Activated CD4-positive, alpha-beta T cell treated with anti-CD3 and anti-CD28 coated beads for 36 hours (primary cell): ENCODE measurements around the gene DPCD. TPM values are rescaled to one million over a fixed set of nuclear protein-coding genes. Genes with fewer than 3 reads are reported as not detected.
A peak's percentile ranks its signal among the peaks of the same experiment; 100 is the strongest.

Experiments
- ATAC-seq: fragments of 200-7000 bp; cut with Tn5 transposase; one replicate; pipeline ENCODE4 v1.10.0; 2021; ENCODE audit warnings: mild to moderate bottlenecking, moderate library complexity
- CTCF ChIA-PET: fragments of 350-600 bp; sonication (Branson Sonifier 250); formaldehyde crosslinking; loops from one replicate; lab custom pipeline; 2021; ENCODE audit warnings: antibody characterized with exemption; lab: Charles Lee
- POLR2A ChIA-PET: fragments of 350-600 bp; sonication (Branson Sonifier 250); formaldehyde crosslinking; loops from one replicate; lab custom pipeline; 2021; ENCODE audit warnings: antibody characterized with exemption, inconsistent platforms; lab: Charles Lee
- DNase-seq: peaks from one replicate; pipeline ENCODE4 v3.0.0-alpha.2; 2020
- H3K27ac Mint-ChIP-seq: one replicate; pipeline ENCODE4 v1.8.0; 2021; ENCODE audit warnings: mixed read lengths
- H3K27me3 Mint-ChIP-seq: one replicate; pipeline ENCODE4 v1.8.0; 2021; ENCODE audit warnings: mixed read lengths
- H3K36me3 Mint-ChIP-seq: one replicate; pipeline ENCODE4 v1.8.0; 2021; ENCODE audit warnings: low read depth, mixed read lengths
- H3K4me1 Mint-ChIP-seq: one replicate; pipeline ENCODE4 v1.8.0; 2021; ENCODE audit warnings: mixed read lengths
- H3K4me3 Mint-ChIP-seq: one replicate; pipeline ENCODE4 v1.8.0; 2021; ENCODE audit warnings: mild to moderate bottlenecking, moderate library complexity, mixed read lengths
- H3K9me3 Mint-ChIP-seq: one replicate; pipeline ENCODE4 v1.8.0; 2021; ENCODE audit warnings: low read depth, mixed read lengths
- intact Hi-C, 2 experiments: fragments of 100-400 bp; cut with DNase I in 1 of 2; cut with micrococcal nuclease in 1 of 2; formaldehyde crosslinking; loops; one replicate each; pipeline versions ENCODE4 v1.14.2 to v1.15.1; 2022 to 2024; cut with DNase I, micrococcal nuclease
- total RNA-seq, 2 experiments: library from RNA; stranded (reverse); gene quantifications; one replicate each; pipeline ENCODE4 v1.2.3, GENCODE V29; 2021

Gene DPCD
- total RNA-seq, 2 experiments from 2014 or later = 15.5 to 19.3 TPM

GRCh38 chr10:101560298-101561067, 27.6 kb upstream of the DPCD start:
- intact Hi-C loops = no loop called here
- ATAC-seq (no peak), DNase-seq (no peak)
- H3K27me3 Mint-ChIP-seq = peaks cover 13% of the 10 kb centered on the region
- no peak overlapping the region for H3K27ac Mint-ChIP-seq
- no peak overlapping the region for H3K4me3 Mint-ChIP-seq
- H3K36me3 Mint-ChIP-seq = no peaks in the 10 kb centered on the region
- CTCF ChIA-PET = interaction anchor here (0.8 to 1.9 kb wide), 2 partner anchors 10 to 42 kb away, joined by 3 to 9 read pairs; no protein-coding TSS in a partner anchor
- H3K4me1 Mint-ChIP-seq = peaks cover 11% of the 10 kb centered on the region
- POLR2A ChIA-PET = no interaction called here
- no peaks in the 10 kb centered on the region for H3K9me3 Mint-ChIP-seq

- peaks cover 19% of the 10 kb centered on the region for H3K27me3 Mint-ChIP-seq
- DNase-seq (no peak), ATAC-seq (no peak)
- H3K36me3 Mint-ChIP-seq = no peaks in the 10 kb centered on the region
- ChIA-PET POLR2A (no interaction called here), CTCF (interaction anchor here (0.5 to 1.9 kb wide), 3 partner anchors 9 to 421 kb away, joined by 3 to 9 read pairs (median 3); no protein-coding TSS in a partner anchor)
- no peaks in the 10 kb centered on the region for H3K9me3 Mint-ChIP-seq
- no peak overlapping the region for H3K4me3 Mint-ChIP-seq
- H3K4me1 Mint-ChIP-seq = peaks cover 14% of the 10 kb centered on the region
- intact Hi-C loops = no loop called here
- H3K27ac Mint-ChIP-seq = no peak overlapping the region
Measured at GRCh38 chr10:101561068-101561915, 26.8 kb upstream of the DPCD start.

GRCh38 chr10:101562231-101562630, 25.9 kb upstream of the DPCD start:
- ATAC-seq (no peak), DNase-seq (no peak)
- ChIA-PET CTCF (interaction anchor here (0.5 kb wide), 1 partner anchor 422 kb away, joined by 3 read pairs; no protein-coding TSS in a partner anchor), POLR2A (no interaction called here)
- peaks cover 19% of the 10 kb centered on the region for H3K4me1 Mint-ChIP-seq
- H3K36me3 Mint-ChIP-seq = no peaks in the 10 kb centered on the region
- H3K9me3 Mint-ChIP-seq = no peaks in the 10 kb centered on the region
- no peak overlapping the region for H3K4me3 Mint-ChIP-seq
- intact Hi-C loops = no loop called here
- H3K27ac Mint-ChIP-seq = no peak overlapping the region
- peaks cover 26% of the 10 kb centered on the region for H3K27me3 Mint-ChIP-seq

- ATAC-seq (no peak), DNase-seq (no peak)
- intact Hi-C loops = no loop called here
- ChIA-PET CTCF (no interaction called here), POLR2A (no interaction called here)
- H3K27me3 Mint-ChIP-seq = peaks cover 32% of the 10 kb centered on the region
- no peak overlapping the region for H3K27ac Mint-ChIP-seq
- H3K36me3 Mint-ChIP-seq = no peaks in the 10 kb centered on the region
- peaks cover 18% of the 10 kb centered on the region for H3K4me1 Mint-ChIP-seq
- no peaks in the 10 kb centered on the region for H3K9me3 Mint-ChIP-seq
- no peak overlapping the region for H3K4me3 Mint-ChIP-seq
Measured at GRCh38 chr10:101563007-101563406, 25.1 kb upstream of the DPCD start.

DNA sequence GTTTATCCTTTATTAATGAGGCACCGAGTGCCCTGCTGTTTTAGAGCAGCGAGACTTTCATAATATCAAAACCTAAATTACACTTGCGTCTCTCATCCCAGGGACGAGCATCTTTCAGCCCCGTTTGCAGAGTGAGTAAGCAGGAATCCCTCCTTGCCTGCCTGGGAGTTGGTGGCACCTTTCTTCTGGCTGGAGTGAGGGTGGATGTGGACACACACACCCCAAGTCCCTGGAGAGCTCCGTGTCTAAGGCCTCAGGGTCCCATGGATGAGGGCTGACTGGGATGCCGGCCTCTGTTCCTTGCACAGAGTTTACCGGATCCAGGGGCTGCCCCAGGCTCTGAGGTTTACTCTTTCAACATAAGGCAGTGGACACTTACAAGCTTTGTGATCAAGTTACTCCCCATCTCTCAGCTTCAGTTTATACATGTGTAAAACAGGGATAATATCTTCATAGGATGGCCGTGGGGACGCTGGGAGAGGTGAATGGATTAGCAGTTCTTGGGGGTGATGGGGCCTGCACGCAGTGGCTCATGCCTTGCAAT, 24.6 kb upstream of the DPCD start:
- Mint-ChIP-seq H3K36me3 (no peaks in the 10 kb centered on the region), H3K27ac (no peak overlapping the region), H3K27me3 (peaks cover 38% of the 10 kb centered on the region), H3K4me3 (no peak overlapping the region), H3K9me3 (no peaks in the 10 kb centered on the region), H3K4me1 (peaks cover 13% of the 10 kb centered on the region)
- ChIA-PET POLR2A (no interaction called here), CTCF (no interaction called here)
- DNase-seq = no peak
- no peak for ATAC-seq
- intact Hi-C loops = no loop called here

DNA sequence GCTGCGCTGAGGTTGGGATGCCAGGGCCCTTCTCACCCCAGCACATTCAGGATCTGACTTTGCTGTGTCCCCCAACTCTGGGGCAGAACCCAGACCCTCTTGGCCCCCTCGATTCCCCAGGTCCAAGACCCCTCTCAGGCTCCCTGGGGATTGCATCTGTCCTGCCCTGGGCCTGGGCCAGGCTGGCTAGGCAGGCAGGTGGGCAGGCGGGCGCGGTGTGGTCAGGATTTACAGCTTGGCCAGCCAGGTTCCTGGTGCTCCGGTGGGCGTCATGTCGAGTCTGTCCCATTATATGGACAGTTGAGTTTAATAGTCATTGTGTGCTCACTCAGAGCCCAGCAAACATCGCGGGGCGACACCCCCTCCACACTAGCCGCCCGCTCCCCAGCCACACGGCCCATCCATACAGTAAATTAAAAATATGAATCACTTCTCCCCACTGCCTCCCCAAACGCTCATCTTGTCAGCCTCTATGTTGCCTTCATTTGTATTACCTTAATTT, 23.6 kb upstream of the DPCD start:
- Mint-ChIP-seq H3K36me3 (no peaks in the 10 kb centered on the region), H3K27ac (no peak overlapping the region), H3K9me3 (no peaks in the 10 kb centered on the region), H3K4me3 (no peak overlapping the region), H3K27me3 (peaks cover 45% of the 10 kb centered on the region), H3K4me1 (peaks cover 14% of the 10 kb centered on the region)
- POLR2A ChIA-PET = no interaction called here
- ATAC-seq (no peak), DNase-seq (no peak)
- intact Hi-C loops = no loop called here
- CTCF ChIA-PET = no interaction called here

DNA sequence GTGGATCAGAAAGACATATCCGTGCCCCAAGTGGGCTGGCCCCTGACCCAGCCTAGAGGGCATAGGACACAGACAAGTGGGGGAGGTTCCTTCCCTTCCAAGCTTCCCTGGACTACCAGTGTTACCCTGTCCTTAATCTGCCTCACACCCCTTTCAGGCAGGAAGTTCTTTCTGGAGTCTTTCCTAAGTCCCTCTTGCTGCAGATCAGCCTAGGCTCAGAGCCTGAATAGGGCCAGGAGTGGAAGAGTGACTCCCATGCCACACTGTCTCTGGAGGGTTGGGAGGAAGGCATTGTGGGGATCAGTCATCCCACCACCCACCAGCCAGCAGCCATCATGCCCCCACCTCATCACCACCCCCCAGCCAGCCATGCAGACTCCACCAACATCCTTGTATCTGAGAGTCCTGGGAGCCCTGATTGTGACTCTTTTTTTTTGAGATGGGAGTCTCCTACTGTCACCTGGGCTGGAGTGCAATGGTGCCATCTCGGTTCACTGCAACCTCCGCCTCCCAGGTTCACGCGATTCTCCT, 22.7 kb upstream of the DPCD start:
- CTCF ChIA-PET = no interaction called here
- Mint-ChIP-seq H3K4me1 (peaks cover 18% of the 10 kb centered on the region), H3K27me3 (peaks cover 49% of the 10 kb centered on the region), H3K4me3 (no peak overlapping the region), H3K27ac (no peak overlapping the region), H3K9me3 (no peaks in the 10 kb centered on the region), H3K36me3 (no peaks in the 10 kb centered on the region)
- POLR2A ChIA-PET = no interaction called here
- DNase-seq (no peak), ATAC-seq (no peak)
- intact Hi-C loops = loop anchor here in 1 of 2 experiments (5.0 kb wide), 1 partner anchor 98 kb away; no protein-coding TSS in a partner anchor

GRCh38 chr10:101565936-101566332, 22.2 kb upstream of the DPCD start:
- POLR2A ChIA-PET = no interaction called here
- Mint-ChIP-seq H3K27me3 (peaks cover 49% of the 10 kb centered on the region), H3K36me3 (no peaks in the 10 kb centered on the region), H3K4me3 (no peak overlapping the region), H3K27ac (no peak overlapping the region), H3K4me1 (peaks cover 18% of the 10 kb centered on the region), H3K9me3 (no peaks in the 10 kb centered on the region)
- CTCF ChIA-PET = no interaction called here
- DNase-seq = no peak
- intact Hi-C loops = loop anchor here in 1 of 2 experiments (5.0 kb wide), 1 partner anchor 99 kb away; no protein-coding TSS in a partner anchor
- ATAC-seq = no peak

DNA sequence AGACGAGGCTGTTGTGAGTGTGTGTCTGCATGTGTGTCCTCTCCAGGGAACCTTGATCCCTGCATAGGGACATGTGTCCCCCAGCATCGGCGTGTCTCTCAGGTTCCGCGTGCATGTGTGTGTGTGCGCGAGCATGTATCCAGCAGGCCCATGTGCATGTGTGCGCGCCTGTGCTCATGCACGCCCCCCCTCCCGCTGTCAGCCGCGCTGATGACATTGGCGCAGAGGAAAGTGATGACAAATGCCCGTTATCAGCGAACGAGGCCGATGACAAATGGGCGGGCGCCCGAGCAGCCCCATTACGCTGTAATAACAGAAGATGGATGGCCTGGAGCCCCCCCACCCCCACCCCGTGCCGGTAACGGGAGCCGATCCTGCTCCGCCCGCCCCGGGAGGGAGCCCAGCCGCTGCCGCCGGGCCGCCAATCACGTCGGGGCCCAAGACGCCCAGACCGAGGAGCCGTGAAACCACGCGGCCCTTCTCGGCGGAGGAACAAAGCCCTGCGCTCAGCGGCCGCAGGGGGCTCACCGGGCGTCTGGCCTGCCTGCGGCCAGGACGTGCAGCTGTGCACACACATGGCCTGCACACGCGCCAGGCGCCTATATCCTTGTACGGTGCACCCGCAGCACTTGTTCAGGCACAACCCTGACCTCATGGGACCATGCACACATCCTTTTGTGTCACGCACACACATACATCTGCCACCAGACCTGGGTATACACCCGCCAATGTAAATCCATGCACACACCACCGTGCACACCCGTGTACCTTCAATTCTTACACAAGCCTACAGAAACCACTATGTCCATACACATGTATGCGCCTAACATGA, 21.6 kb upstream of the DPCD start:
- ChIA-PET CTCF (no interaction called here), POLR2A (no interaction called here)
- Mint-ChIP-seq H3K27me3 (peaks cover 49% of the 10 kb centered on the region), H3K4me1 (peaks cover 18% of the 10 kb centered on the region), H3K9me3 (no peaks in the 10 kb centered on the region), H3K27ac (no peak overlapping the region), H3K36me3 (no peaks in the 10 kb centered on the region), H3K4me3 (no peak overlapping the region)
- DNase-seq (peak; percentile 49), ATAC-seq (no peak)
- intact Hi-C loops = loop anchor here in 1 of 2 experiments (5.0 kb wide), 1 partner anchor 99 kb away; no protein-coding TSS in a partner anchor

DNA sequence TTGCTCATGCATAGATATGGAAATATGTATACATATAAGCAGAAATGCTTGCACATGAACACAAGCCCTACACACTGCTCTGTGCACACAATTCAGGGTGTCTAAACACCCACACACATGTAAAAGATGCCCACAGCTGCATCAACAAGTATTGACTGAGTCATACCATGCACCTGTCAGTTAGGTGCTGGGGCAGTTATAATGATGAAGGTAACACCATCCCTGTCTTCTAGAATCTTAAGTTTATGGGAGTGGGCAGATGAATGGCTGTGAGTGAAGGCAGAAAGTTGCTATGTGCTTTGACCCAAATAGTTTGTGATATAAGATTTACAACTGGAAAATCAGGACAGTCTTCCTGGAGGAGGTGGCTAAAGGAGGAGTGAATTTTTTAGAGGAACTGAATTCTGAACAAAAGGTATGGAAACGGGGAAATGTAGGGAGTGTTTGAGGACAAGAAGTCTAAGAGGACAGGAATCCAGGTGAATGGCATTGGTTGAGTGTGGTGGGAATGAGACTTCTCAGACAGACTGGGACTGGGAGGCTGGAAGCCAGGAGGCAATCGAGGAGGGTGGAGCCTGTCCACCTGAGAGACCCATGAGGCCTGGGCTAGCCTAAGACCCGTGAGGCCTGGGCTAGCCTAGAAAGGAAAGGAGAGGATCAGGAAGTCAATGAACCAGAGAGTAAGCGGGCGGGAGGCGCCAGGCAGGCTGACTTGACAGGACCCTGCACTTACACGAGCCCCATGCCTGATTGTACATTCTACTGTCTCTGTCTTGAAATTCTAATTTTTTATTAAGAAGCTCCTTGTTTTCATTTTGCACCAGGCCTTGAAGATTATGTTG, 20.7 kb upstream of the DPCD start:
- Mint-ChIP-seq H3K27me3 (peaks cover 47% of the 10 kb centered on the region), H3K9me3 (no peaks in the 10 kb centered on the region), H3K36me3 (no peaks in the 10 kb centered on the region), H3K4me3 (no peak overlapping the region), H3K4me1 (peaks cover 18% of the 10 kb centered on the region), H3K27ac (no peak overlapping the region)
- DNase-seq (no peak), ATAC-seq (peak; percentile 47)
- ChIA-PET CTCF (interaction anchor here (0.7 to 1.0 kb wide), 4 partner anchors 34 to 333 kb away, joined by 3 to 4 read pairs (median 4); no protein-coding TSS in a partner anchor), POLR2A (no interaction called here)
- intact Hi-C loops = loop anchor here in 1 of 2 experiments (5.0 kb wide), 1 partner anchor 100 kb away; no protein-coding TSS in a partner anchor
